T47D (cell line): ENCODE measurements around the gene MYRIP.

Source experiments
- DNase-seq, 2 experiments: peaks; one replicate each; pipeline versions ENCODE4 v3.0.0 to v3.0.0-alpha.2; 2011 to 2012; ENCODE audit warnings: low read depth in 1 of 2, low spot score in 1 of 2
- JUND ChIP-seq: IDR thresholded peaks from 2 replicates; pipeline ENCODE4 v1.6.1; 2012; ENCODE audit warnings: low read depth
- in situ Hi-C: cut with HindIII; loops from 2 replicates; pipeline ENCODE4 v1.10.0; 2016; ENCODE audit warnings: low sequenced_read_pairs, low pct_unique_long_range_greater_than_20kb

MYRIP gene

DNA sequence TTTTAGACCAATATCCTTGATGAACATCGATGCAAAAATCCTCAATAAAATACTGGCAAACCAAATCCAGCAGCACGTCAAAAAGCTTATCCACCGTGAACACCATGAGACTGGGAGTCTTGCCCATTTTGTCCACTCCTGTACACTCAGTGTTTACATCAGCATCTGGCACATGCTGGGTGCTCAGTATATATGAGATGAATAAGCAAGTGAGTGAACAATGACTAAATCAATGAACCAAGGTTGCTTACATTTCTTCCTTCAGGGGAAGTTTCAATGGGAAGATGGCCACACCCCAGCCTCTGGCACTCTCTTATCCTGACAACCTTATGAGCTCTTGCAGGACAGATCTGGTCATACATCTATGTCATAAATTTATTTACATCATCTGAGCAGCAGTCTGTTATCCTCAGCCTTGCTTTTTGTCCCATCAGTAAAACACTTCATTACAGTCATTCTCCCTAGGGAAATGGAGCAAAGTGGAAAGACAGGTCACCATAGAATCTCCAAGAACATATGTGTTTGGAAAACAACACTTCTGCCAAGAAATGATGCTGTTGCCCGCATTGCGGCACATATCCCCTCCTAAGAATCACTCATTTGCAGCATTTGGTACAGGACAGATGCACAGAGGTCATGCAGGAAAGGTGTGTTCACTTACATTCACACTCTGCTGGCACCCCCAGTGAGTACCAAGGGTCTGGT is 328.3 kb downstream of the MYRIP start:
- no peak for TF ChIP-seq JUND
- DNase-seq = no peak
- in situ Hi-C loops = no loop called here

DNA sequence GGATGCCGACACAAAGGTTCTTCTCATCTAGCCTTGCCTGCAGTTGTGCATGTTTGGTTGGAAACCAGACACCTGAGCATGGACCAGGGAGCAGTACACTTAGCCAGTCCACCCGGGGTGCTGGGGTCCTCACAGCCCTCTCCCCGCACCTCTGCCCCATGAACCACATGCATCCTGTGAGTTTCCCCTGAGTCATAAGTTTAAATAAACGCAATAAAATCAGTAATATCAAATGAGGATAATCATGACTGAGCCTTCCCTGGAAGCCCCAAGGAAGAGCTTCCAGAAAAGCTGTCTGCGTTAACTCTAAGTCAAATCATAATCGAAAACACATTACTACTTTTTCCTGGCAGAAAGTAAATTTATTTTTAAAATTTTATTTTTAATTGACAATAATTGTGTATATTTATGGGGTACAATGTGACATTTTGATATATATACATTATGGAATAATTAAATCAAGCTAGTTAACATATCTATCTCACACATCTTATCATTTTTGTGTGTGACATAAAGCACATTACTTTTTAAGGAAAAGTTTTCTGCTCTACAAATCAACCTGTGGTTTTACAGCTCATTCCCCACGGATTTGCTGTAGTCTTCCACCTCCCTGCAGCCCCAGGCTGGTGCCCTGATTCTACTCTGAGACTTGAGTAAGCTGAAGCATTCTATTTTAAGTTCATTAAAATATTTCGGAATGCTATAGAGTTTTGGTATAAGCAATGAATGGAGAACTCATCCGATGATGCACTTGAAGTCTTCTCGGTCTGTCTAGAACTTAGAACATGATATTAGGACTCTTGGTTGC is 334.1 kb downstream of the MYRIP start:
- TF ChIP-seq JUND = no peak
- in situ Hi-C loops = no loop called here
- no peak for DNase-seq

DNA sequence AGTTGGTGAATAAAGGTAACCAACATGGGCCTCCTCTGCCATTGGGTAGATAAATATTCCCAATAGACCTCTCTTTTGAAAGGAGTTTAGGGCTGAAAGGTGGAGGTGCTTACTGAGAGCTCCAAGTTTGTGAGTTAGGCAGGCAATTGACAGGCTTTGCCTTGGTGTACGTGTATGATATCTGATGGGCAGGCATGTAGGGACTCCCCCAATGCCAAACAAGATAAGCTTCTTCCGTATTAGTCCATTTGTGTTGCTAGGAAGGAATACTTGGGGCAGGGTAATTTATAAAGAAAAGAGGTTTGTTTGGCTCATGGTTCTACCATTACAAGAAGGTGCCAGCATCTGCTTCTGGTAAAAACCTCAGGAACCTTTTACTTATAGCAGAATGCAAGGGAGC is 339.4 kb downstream of the MYRIP start:
- DNase-seq = no peak
- TF ChIP-seq JUND = no peak
- in situ Hi-C loops = no loop called here

DNA sequence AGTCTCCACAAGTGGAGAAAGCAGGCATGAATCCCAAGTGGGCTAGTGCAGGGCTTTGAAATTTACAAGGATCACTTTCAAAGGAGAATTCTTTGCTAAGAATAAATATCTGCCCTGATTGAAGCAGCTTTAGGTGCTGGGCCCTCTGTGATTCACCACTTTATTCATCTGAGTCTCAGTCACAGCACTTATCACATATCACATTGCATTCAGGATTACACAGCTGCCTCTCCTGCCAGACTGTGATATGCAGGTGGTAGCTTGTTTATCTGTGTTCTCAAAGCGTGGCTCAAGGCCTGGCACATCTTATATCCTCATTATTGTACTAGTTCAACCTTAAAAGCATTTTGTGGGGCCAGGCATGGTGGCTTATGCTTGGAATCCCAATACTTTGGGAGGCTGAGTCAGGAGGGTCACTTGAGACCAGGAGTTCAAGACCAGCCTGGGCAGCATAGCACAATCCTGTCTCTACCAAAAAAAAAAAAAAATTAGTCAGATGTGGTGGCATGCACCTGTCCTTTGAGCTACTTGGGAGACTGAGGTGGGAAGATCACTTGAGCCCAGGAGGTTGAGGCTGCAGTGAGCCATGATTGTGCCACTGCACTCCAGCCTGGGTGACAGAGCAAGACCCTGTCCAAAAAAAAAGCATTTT is 343.2 kb downstream of the MYRIP start:
- DNase-seq = no peak
- in situ Hi-C loops = no loop called here
- TF ChIP-seq JUND = no peak

DNA sequence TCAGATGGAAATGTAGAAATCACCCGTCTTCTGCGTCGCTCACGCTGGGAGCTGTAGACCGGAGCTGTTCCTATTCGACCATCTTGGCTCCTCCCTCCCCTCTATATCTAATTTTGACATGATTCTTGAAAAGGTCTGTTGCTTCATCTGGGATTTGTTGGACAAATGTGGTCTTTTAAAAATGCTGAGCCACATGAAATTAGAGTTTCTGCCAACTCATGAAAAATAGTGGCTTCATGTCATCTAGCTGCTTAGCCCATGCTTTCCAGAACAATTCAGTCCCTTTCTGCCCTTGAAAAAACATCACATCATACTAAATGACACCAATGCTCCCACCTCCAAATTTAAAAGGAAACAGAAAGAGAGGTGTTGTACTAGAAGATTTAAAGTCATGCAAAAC is 351.5 kb downstream of the MYRIP start:
- in situ Hi-C loops = no loop called here
- TF ChIP-seq JUND = no peak
- DNase-seq = no peak

DNA sequence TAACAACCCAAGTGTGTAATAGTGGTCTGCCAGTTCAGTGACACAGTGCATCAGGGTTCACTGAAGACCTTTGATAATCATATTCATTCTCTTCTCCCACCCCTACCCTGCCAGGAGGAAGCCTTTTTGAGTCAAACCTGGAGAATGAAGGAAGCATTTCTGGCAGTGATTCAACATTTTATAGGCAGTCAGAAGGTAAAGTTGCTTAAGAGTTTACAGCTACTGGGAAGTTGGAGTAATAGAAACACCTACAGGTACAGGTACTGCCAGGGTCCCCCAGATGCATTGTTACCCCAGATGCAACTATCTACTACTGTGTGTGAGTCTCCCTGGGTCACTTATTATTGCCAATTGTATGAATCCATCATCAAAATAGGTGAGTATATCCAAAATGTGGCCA is 353.2 kb downstream of the MYRIP start:
- no peak for DNase-seq
- in situ Hi-C loops = no loop called here
- no peak for TF ChIP-seq JUND

DNA sequence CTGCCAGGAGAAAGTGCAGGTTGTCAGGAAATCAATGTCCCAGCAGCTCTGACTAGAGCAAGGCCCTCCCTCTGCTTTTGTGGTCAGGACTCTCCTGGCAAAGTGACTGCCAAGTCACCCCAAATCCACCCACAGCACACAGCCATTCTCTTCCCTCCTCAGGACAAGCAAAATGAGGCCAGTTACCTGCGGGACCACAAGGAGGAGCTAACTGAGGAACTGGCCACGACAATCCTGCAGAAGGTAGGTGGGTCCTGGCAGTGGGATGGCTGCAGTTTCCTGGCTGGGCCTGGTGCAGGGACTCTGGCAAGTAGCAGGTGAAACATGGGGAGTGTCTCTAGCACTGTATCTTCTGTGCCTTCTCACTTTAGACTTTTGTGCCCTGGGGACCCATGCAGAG is 357.6 kb downstream of the MYRIP start:
- DNase-seq = no peak
- in situ Hi-C loops = no loop called here
- no peak for TF ChIP-seq JUND

DNA sequence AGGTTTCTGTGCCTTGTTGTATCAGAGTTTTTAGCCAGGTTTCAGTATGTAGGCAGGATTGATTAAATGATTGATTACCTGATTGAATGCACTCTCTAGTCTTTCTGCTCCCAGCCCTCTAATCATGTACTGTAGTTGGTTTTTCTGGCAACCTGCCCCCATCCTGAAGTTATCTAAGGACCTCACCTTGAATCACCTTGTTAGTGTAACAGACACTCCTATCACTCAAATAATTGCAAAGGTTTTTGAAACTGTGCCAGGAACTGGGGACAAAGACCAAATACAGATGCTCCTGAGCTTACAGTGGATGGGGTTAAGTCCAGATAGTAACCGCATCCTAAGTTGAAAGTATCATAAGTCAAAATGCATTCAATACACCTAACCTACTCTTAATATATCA is 358.5 kb downstream of the MYRIP start:
- DNase-seq = no peak
- TF ChIP-seq JUND = no peak
- in situ Hi-C loops = no loop called here

DNA sequence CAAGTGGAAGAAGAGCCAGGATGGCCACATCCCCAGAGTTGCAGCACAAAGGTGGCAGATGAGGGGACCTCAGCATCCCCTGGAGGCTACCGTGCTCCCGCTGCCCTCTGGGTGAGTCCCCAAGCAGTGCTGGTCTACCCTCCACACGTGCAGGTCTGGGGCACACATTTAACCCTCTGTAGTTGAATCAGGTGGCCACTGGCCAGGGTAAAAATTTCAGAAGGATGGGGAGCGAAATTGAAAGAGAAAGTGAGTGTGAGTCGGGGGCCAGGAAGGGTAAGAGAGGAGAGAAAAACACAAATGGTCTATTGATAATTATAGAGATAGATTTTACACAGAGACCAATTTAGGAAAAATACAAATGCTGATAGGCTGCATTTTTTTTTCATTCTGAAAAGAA is 360.6 kb downstream of the MYRIP start:
- in situ Hi-C loops = no loop called here
- TF ChIP-seq JUND = no peak
- no peak for DNase-seq

DNA sequence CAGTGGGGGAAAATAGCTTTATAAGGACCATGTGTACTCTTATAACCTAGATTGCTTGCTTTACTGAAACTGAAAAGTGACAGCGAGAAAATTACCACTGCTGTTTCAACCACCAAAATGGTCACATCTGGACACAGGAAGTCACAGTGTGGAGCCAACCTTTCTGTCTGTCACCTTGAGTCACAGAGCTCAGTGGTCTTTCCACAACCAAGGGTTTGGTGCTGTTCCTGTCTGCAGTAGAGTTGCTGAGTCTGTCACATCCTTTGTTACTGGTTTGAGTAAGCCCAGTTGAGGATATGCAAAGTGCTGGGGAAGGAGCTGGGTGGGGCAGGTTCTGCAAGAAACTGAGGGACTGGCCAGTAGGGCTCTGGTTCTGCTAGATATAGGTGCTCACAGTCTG is 361.0 kb downstream of the MYRIP start:
- in situ Hi-C loops = no loop called here
- no peak for DNase-seq

DNA sequence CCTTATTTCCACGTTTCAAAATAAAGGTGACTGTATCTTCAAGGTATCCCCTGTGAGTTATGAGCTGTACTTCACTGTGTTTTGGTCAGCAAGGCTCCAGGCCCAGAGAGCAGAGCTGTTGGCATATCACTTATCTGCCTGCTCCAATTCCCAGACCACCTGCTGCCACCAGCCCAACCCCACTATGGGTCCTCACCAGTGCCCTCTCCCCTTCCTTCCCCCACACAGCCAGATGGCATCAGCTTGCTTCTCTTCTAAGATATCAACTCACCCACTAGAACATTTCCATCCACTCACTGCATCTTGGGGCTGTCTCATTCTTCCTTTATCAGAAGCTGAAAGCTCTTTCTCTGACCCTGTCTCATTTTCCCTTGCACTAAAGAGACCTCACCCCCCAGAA is 363.2 kb downstream of the MYRIP start:
- in situ Hi-C loops = no loop called here
- no peak for DNase-seq
- no peak for TF ChIP-seq JUND

More for the DNA sequence above, 361.0 kb downstream of the MYRIP start:
- no peak for TF ChIP-seq JUND

DNA sequence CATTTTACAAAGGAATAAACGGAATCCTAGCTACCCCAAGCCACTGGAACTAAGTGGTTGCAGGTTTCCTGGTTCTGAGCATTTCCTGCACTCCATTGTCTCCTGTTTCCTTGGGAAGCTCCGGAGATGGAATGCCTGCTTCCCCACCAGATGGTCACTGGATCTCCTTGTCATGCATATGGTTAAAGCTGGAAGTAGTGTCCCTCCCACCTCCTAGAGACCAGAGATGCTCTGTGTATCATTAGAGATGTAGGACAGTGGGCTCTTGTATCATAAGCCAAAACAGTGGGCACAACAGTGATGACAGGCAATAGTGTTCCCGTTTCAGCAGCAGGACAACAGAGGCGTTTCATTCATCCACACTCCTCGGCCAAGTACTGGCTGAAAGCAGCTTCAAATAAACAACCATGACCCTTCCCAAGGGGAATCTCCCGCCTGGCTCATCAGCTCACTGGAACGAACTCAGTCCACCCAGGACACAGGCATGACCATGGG is 363.9 kb downstream of the MYRIP start:
- no peak for DNase-seq
- no peak for TF ChIP-seq JUND
- in situ Hi-C loops = no loop called here
